Stimulated activated CD4-positive, alpha-beta T cell treated with anti-CD3 and anti-CD28 coated beads, Interleukin-1b, Interleukin-23, amount 100 ng/mL, for 24 hours (primary cell): ENCODE measurements around the gene LENEP.

Experiments used
- DNase-seq, 4 experiments: peaks; one replicate each; pipeline ENCODE4 v3.0.0-alpha.2; 2020; ENCODE audit warnings: low read depth in 4 of 4, low spot score in 1 of 4

LENEP gene

DNA sequence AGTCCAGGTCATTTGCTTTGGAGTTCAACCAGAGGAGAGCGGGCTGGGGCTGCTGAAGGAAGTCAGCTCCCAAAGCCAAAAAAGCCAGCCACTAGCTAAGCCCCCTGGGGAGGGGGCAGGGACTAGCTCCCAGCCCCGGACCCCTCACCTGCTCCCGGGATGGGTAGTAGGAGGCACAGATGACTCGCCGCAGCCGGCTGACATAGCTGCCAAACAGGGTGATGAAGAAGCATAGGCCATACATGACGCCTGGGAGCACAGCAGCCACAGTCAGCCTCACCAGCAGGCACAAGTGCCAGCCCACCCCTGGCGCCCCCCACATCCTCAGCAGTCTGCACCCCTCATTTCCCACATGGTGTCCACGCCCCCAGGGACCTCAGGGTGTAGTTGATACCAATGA is 32.8 kb downstream of the LENEP start:
- DNase-seq = no peak

DNA sequence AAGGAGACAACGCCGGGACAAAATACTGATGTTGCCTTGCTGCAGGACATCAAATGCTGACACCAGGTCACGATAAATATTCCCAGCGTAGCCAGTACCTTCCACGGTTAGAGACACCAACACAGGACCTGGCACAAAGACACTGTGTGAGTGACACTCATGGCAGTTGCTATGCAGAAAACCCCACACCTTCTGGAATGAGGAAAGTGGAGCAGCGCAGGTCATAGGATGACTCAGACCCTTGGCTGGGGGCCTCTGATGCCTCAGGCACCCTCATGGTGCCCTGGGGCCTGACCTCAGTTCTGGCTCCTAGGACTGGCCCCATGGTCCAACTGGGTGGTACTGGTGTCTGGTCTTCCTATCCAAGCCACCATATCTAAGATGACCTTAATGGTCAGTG is 33.2 kb downstream of the LENEP start:
- no peak for DNase-seq

DNA sequence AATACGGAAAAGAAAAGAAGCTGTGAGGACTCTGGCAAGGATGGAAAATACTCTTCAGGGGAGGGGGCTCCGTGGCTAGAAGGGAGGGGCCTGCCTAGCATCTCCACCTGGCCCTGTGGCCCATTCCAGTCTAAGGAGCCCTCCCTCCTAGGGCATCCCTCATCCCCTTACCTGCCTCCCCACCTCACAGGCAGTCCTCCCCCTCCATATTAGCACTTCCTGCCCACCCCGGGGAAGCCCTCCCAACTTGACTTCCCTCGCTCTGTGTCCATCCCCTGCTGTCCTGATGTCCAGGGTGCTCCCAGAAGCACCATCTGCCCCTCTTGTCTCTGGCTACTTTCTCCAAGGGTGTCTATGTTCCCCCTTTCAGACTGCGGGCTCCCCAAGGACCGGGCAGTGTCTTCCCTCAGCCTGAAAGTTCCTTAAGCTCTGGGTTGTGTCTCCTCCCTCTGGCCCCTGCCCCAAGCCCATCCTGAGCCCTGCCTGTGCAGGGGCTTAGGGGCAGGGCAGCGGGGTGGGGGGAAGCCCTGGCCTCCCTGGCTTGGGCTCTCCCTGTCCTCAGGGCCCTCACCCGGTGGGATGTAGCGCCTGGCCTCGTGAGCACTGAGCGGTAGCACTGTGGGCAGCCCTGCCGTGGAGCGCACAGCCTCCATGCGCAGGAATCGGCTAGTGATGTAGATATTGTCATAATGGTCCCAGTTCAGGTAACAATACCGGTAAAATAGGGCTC is 36.3 kb downstream of the LENEP start:
- no peak for DNase-seq

DNA sequence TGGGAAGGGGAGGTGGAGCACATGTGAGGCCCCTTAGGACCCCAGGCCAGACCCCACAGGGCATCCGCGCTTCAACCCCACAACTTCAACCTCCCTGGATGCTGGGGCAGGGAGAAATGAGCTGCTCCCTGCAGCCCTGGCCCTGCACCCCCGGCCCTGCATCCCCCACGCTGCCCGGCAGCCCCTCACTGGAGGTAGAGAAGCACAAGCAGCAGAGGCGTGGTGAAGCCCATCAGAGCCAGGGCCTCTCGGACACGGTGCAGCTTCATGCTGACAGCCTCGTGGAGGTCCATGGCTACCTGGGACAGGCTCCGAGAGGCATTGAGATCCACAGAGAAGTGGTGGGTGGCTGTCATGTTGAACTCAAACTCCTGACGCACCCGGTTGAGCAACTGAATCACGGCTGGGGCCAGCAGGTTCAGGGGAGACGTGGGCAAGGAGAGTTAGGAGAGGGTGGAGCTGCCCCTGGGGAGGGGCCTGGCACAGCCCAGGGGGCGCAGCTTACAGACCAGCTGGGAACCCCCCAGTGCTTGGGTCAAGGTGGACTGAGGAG is 36.9 kb downstream of the LENEP start:
- no peak for DNase-seq

DNA sequence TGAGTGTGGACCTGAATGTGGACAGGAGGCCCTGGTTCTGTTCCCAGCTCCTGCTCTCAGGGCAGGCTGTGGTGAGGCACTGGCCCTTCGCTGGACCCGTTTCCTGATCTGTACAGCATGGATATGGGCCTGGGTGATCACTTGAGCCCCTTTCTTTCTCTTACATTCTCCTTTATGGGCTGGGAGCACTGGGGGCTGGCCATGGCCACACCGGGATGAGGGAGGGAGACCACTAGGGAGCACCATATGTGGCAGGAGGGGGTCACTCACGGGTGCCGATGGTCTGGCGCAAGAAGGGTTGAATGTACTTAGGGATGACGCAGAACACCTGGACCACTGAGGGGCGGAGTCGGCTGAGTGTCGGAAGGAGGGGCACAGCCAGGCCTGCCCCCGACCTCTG is 37.5 kb downstream of the LENEP start:
- DNase-seq = no peak

DNA sequence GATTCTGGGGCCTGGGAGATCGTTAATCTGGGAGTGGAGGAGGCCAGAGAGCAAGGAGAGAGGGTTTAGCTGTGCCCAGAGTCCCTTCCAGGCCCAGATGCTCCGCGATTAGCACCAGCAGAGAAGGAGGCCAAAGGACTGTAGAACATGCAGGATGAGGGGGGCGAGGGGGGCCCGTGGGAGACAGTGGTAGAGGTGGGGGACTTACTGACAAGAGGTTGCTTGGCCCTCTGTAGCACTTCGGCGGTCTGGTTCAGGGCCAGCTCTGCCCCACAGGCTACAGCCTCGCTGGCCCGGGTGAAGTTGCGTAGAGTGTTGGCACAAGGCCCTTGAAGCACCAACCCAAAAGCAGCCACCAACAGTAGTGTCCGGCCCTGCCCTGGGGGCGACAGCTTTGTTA is 39.5 kb downstream of the LENEP start:
- DNase-seq = no peak

DNA sequence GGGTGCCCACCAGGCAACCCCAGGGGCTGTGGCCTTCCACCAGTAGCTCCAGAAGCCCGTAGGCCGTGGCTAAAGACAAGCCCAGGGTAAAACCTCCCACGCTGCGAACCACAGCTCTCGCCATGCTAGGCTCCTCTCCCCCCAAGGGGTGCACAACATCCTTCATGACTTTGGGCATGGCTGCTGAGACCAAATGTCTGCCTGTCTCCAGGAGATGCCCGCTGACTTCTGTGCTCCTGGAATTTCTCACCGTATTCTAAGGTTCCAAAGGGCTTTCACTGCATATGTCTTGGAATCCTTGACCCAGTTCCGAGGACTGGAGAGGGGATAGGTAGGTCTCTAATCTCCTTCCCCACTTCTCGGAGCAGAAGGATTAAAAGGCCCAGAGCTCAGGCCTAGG is 40.1 kb downstream of the LENEP start, which contains the start of the genes DCST1 and DCST2:
Gene DCST1, plus strand, starts transcription at position 301 of the 400 bp plus-strand sequence. CDS start 213 bp downstream, outside the sequence.
Gene DCST2, minus strand, starts transcription at position 258 of the 400 bp plus-strand sequence. Its CDS starts 80 bp downstream, at position 178.
- DNase-seq = no peak

DNA sequence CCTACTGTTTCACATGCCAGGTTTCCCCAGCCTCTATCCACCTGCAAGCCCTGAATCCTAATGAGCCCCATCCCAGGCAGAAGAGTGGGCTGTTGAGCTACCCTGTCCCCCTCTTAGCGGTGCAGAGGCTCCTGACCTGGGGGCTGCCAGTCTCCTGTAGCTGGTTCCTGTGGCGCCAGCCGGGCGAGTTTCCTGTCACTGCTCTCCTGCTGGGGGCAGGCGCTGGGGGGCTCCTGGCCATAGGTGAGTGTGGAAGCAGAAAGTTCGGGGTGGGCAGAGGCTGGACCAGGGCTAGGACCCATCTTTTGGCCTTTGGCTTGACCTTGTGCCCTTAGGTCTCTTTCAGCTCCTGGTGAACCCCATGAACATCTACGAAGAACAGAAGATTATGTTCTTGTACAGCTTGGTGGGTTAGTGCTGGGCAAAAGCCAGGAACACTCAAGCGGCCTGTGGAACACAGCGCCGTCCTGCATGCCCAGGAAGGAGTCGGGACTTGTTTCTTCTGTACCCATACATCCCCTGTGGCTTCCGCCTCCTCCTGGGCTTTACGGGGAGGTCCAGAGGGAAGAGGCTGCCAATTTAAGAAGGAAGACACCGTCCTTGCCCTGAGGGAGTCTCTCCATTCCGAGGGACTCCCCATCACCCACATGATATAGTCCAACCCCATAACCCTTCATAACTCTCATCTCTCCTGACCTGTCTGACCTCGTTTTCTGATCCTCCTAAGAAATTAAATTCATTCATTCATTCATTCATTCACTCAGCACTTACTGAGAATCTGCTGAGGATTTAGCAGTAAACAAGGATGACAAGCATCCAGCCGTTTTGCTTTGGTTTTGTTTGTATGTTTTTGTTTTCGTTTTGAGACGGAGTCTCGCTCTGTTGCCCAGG is 41.2 kb downstream of the LENEP start:
- no peak for DNase-seq

DNA sequence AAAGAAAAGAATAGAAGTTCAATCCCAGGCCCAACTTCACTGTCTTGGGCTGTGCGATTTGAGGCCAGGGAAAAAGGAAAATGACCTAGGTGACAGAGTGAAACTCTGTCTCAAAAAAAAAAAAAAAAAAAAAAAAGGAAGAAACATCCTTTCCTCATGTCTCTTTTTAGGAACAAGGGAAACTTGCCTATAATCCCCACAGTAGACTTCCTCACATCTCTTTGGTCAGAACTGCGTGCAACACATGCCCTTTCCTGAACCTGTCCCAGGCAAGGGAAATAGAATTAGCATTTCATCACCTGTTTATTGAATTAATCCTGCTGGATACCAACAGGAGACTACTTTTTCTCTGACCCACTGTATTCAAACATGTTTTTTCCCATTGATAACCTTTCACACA is 42.5 kb downstream of the LENEP start:
- no peak for DNase-seq

DNA sequence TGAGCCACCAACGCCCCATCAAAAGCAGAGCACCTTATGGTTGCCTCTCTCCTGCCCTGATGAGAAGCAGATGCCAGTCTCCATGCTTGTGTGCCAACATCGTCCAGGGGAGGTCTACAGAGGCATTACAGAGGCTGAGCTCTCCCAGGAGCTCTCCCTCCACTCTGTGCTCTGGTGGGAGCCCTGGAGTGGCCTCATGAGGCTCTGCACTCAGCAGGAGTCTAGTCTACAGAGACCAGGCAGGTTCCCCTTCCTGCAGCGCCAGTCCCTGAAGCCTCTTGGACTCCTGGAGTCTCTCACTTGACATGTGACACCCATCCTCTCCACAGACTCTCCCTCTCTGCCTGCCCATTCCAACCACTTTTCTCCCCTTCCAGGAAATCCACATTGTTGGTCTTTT is 43.7 kb downstream of the LENEP start:
- no peak for DNase-seq

DNA sequence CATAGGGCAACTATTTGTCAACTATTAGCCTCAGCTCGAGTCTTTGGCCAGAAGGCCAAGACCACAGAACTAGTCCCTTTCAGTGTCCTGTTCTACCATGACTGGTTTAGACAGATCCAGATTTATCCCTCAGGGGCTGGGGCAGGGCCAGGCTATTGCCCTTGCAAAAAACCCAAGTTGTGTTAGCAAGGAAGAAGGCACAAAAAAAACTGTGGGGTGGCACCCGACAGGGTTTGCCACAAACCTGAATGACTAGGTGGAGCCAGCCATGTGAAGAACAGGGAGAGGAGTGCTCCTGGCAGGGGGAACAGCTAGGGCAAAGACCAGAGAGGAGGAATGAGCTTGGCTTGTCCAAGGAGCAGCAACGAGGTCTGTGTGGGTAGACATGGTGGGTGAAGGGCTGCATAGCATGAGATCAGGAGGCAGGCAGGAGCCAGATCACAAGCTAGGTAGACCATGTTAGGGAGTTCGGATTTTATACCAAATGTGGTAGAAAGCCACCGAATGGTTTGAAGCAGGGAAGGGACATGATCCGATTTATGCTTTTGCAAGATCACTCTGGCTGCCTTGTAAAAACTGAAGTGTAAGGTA is 44.6 kb downstream of the LENEP start:
- no peak for DNase-seq

DNA sequence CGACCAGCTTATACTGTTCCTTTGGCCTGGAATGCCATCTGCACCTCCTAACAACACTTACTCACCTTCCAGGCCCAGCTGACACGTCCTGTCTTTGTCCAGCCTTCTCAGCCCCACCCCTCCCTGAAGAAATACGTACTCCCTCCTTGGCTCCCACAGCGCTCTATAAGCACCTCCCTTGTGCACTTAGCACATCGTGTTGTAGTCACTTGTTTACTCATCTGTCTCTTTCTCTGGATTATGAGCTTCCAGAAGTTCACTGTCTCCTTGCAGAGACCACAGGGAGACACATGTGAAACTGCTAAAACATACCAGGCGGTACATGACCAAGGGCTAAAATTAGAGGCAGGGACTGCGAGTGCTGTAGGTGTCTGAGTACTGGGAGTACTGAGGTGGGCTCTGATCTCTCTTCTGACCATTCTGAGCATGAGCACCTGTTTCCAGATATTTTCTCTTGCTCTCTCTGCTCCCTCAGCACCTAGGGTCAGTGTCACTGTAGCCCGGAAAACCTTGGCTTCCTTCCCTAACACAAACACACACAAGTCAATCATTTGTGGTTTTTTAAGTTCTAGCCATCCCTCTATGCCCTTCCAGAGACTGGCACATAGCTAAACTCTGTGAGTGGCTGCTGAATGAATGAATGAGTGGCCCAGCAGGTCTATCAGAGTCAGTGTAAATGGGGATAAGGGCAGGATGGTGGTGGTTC is 45.4 kb downstream of the LENEP start:
- no peak for DNase-seq

DNA sequence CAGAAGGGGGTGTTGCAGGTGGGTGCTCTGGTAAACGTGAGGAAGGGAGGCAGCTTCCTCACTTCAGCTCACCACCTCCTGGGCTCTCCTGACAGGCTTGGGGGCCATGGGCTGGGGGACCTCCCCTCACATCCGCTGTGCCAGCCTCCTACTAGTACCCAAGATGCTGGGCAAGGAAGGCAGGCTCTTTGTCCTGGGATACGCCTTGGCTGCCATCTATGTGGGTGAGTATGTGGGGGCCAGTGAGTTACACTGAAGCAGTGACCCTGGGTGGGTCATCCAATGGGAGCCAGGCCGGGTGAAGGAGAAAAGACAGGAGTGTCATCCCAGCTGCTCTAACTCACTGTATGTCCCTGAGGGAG is 45.9 kb downstream of the LENEP start:
- no peak for DNase-seq

DNA sequence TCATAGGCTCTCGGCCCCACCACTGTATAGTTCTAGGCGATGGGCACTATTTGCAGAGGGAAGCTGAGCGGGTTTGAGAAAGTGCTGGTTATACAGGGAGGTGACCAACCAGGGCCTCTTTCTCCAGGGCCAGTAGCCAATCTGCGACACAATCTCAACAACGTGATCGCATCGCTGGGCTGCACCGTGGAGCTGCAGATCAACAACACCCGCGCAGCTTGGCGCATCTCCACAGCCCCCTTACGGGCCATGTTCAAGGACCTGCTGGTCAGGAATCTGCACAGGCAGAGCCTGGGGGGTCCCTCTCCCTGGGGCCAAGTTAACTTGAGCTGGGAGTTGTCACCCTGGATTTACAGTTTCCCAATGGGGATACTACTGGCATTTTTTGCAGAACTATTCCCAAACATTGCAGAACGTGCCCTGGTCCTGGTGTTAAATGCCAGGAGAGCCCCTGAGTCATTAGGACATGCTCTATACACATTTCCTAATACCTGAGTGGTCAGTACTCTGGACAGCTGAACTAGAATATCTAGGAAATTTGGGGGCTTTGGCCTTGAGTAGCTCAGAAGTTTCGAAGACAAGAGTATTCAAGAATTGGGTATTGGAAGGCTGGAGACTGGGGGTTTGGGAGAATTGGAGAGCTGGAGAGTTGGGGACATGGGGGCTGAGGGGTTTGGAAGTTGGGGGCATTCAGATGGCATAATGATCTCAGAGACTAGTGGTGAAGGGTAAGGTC is 47.1 kb downstream of the LENEP start:
- no peak for DNase-seq

DNA sequence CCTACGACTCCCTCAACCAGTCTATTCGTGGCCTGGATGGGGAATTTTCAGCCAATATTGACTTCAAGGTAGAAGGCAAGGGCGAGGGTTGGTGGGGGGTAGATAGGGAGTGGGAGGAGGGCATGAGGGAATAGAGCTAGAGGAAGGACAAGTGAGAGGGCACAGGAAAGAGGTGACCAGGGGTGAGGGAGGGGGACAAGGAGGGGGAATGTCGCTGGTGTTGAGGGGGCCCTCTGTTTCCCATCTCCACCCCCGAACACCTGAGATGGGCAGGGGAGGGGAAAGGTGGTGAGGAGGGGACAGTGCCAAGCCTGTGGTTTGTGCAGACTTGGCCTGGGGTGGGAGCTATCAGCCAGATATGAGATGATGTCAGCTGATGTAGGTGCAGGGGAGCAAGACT is 49.4 kb downstream of the LENEP start:
- DNase-seq = no peak

DNA sequence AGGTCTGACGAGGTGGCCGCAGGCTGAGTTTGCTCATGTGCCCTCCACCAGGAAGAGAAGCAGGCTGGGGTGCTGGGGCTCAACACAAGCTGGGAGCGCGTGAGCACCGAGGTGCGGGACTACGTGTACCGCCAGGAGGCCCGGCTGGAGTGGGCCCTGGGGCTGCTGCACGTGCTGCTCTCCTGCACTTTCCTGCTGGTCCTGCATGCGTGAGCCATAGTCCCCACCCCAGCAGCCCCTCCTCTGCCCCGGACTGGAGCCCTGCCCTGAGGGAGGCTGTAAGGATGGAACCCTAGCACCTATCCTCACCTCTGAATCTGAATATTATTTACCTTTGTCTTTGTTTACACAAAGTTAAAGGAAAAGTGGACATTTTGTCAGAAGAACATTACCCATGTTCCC is 49.9 kb downstream of the LENEP start:
- no peak for DNase-seq

DNA sequence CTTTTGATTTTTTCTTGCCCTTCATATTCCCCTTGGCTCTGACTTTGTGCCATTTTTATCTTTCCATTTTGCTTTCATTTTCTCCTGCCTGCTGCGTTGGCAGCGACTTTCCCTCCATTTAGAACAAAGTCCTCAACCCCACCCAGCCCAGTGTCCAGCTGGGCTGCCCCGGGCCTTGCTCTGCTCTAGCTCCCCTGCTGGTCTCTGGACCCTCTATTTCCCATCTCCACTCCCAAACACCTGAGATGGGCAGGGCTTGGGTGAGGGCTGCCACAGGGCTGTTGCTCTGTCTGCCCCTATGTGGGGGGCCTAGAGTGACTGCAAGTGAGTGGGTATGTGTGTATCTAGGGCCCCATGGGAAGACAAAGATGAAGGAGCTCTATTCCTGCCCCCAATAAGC is 50.4 kb downstream of the LENEP start:
- no peak for DNase-seq
